AG04450 (cell line): Measurements from ENCODE around the gene SIRT4. TPM values are rescaled to one million over a fixed set of nuclear protein-coding genes. Genes with fewer than 3 reads are reported as not detected.
A peak's percentile ranks its signal among the peaks of the same experiment; 100 is the strongest.

Source experiments
- CTCF ChIA-PET: fragments of 300-600, 350-600 bp; formaldehyde crosslinking; extraction: SDS; loops from one replicate; lab custom pipeline; 2022; ENCODE audit warnings: antibody characterized with exemption, inconsistent platforms; lab: Charles Lee
- POLR2A ChIA-PET: fragments of 350-600 bp; formaldehyde crosslinking; extraction: SDS; loops from one replicate; lab custom pipeline; 2021; ENCODE audit warnings: antibody characterized with exemption, inconsistent platforms; lab: Yijun Ruan, JAX
- DNase-seq: peaks from one replicate; pipeline ENCODE4 v3.0.0-alpha.2; 2011; ENCODE audit warnings: low read depth, low spot score
- H3K27ac ChIP-seq: one replicate; pipeline ENCODE4 v1.5.1; 2012; ENCODE audit warnings: low read depth, low read length, control low read depth
- H3K27me3 ChIP-seq: one replicate; pipeline ENCODE4 v1.6.0; 2012; ENCODE audit warnings: low read length; ENCODE audit not compliant: control insufficient read depth, insufficient read depth
- H3K4me3 ChIP-seq: 2 replicates; pipeline ENCODE4 v1.5.1; 2011; ENCODE audit warnings: mild to moderate bottlenecking, low read depth, low read length, control low read depth
- H3K9me3 ChIP-seq: 2 replicates; pipeline ENCODE4 v1.5.1; 2012; ENCODE audit warnings: low read length; ENCODE audit not compliant: control insufficient read depth, insufficient read depth
- CTCF ChIP-seq: IDR thresholded peaks from 2 replicates; pipeline ENCODE4 v1.5.1; 2011; ENCODE audit warnings: low read depth, low read length, control low read depth, inconsistent platforms
- polyA plus RNA-seq: library from polyadenylated mRNA; depleted of rRNA; stranded (reverse); fragments of >200 nt; gene quantifications from 2 replicates; pipeline ENCODE4 v1.2.3, GENCODE V29; 2011; rRNA removed
- small RNA-seq: library from RNA; depleted of rRNA; stranded (forward); fragments of <200 nt; gene quantifications from one replicate; pipeline ENCODE3, GENCODE V24; 2012; ENCODE audit warnings: low read depth; ENCODE audit not compliant: insufficient read length

SIRT4 gene
- polyA plus RNA-seq, 1 experiment, result 1.9 TPM

GRCh38 chr12:120359128-120359527 lies 57.0 kb downstream of the SIRT4 start:
- no peak for TF ChIP-seq CTCF
- Histone ChIP-seq H3K9me3 (no peaks in the 10 kb centered on the region; the same call in 1 of the 2 replicates), H3K27ac (no peak overlapping the region), H3K4me3 (no peak overlapping the region), H3K27me3 (peaks cover 48% of the 10 kb centered on the region)
- no peak for DNase-seq
- CTCF ChIA-PET, result no interaction called here
- POLR2A ChIA-PET, result no interaction called here

- Histone ChIP-seq H3K4me3 (peak overlapping the region; percentile 39; the same call in 1 of the 2 replicates), H3K27ac (no peak overlapping the region), H3K27me3 (peaks cover 62% of the 10 kb centered on the region), H3K9me3 (no peaks in the 10 kb centered on the region; the same call in 1 of the 2 replicates)
- ChIA-PET POLR2A (interaction anchor here (0.5 to 1.0 kb wide), 3 partner anchors 17 to 1932 kb away, joined by 3 to 10 read pairs (median 3); no protein-coding TSS in a partner anchor), CTCF (interaction anchor here (1.1 to 3.3 kb wide), 3 partner anchors 10 to 69 kb away, joined by 3 to 29 read pairs (median 5); partner anchors contain the start of gene SIRT4)
- peak; percentile 21 for DNase-seq
- no peak for TF ChIP-seq CTCF
These were observed 59.5 kb downstream of the SIRT4 start for GRCh38 chr12:120361506-120362208.

Small RNA genes within 50 kb of the gene (small RNA-seq; reads per million reads assigned to genes)
- gene RNU4-1 (9.1 reads per million, percentile 69 among the genes with 10 or more reads in this experiment), gene RNU4-2 (425 reads per million, percentile 93 among the genes with 10 or more reads in this experiment), gene RNU6-1088P (not detected)

Other genes with a start within 250 kb of the SIRT4 start
- gene RAB35, start 185.6 kb upstream of the SIRT4 start, polyA plus RNA-seq, result 52.9 and 64.9 TPM in 2 replicates
- gene GCN1, start 107.6 kb upstream of the SIRT4 start, polyA plus RNA-seq, result 44.5 and 50.4 TPM in 2 replicates
- 4,854 and 5,695 TPM in 2 replicates for gene RPLP0, start 101.2 kb upstream of the SIRT4 start, polyA plus RNA-seq
- 35.0 and 48.1 TPM in 2 replicates for gene PXN, start 36.6 kb upstream of the SIRT4 start, polyA plus RNA-seq
- gene RNU4-2, start 10.4 kb upstream of the SIRT4 start, polyA plus RNA-seq, result under 0.01 TPM in 2 replicates
- under 0.01 TPM in 1 of 2 replicates, not detected in the other for gene RNU4-1, start 9.1 kb upstream of the SIRT4 start, polyA plus RNA-seq
- gene PLA2G1B, start 25.5 kb downstream of the SIRT4 start, polyA plus RNA-seq, result 0.20 and 0.41 TPM in 2 replicates
- not detected in 2 replicates for gene MSI1, start 66.8 kb downstream of the SIRT4 start, polyA plus RNA-seq
- gene COX6A1, start 135.8 kb downstream of the SIRT4 start, polyA plus RNA-seq, result 414 and 536 TPM in 2 replicates
- 56.2 and 70.7 TPM in 2 replicates for gene TRIAP1, start 144.1 kb downstream of the SIRT4 start, polyA plus RNA-seq
- 20.6 and 25.9 TPM in 2 replicates for gene GATC, start 144.1 kb downstream of the SIRT4 start, polyA plus RNA-seq
- gene SRSF9, start 167.4 kb downstream of the SIRT4 start, polyA plus RNA-seq, result 127 and 154 TPM in 2 replicates
- gene DYNLL1, start 193.8 kb downstream of the SIRT4 start, polyA plus RNA-seq, result 649 and 720 TPM in 2 replicates
- gene COQ5, start 226.8 kb downstream of the SIRT4 start, polyA plus RNA-seq, result 36.2 and 47.1 TPM in 2 replicates
- 101 and 105 TPM in 2 replicates for gene RNF10, start 232.0 kb downstream of the SIRT4 start, polyA plus RNA-seq